ENCODE data around the gene THEM4.

DNA sequence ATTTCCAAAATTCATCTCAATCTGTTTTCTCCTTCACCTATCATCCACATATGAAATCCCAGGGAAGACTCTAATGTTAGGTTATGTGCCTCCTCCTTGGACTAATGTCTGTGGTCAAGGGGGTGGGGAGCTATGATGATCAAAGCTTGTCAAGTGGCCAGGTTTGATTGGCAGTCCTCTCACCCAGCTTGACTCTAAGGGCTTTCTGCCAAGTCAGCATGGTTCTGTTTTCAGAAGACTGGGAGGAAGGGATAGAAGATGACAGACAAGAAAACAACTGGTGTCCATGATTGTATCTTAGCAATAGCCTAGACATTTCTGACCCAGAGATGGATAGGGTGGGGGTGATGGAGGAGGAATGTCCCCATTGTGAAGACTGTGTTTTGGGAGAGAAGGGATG lies 46.7 kb downstream of the THEM4 start:
- TF ChIP-seq, protein P1, sequence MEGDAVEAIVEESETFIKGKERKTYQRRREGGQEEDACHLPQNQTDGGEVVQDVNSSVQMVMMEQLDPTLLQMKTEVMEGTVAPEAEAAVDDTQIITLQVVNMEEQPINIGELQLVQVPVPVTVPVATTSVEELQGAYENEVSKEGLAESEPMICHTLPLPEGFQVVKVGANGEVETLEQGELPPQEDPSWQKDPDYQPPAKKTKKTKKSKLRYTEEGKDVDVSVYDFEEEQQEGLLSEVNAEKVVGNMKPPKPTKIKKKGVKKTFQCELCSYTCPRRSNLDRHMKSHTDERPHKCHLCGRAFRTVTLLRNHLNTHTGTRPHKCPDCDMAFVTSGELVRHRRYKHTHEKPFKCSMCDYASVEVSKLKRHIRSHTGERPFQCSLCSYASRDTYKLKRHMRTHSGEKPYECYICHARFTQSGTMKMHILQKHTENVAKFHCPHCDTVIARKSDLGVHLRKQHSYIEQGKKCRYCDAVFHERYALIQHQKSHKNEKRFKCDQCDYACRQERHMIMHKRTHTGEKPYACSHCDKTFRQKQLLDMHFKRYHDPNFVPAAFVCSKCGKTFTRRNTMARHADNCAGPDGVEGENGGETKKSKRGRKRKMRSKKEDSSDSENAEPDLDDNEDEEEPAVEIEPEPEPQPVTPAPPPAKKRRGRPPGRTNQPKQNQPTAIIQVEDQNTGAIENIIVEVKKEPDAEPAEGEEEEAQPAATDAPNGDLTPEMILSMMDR (IDR thresholded peaks at IDR 0.05), result no peak
- no peak for TF ChIP-seq EZH2 (IDR thresholded peaks at IDR 0.05; ENCODE audit: borderline replicate concordance, insufficient read depth, low read depth, low read length, poor library complexity, severe bottlenecking)

Data from B cell (primary cell).